ENCODE measurements around the gene GABBR2.

GABBR2 gene

GRCh38 chr9:98609646-98610045 is 99.1 kb downstream of the GABBR2 start:
- H3K9me3 ChIP-seq (ENCODE audit: control insufficient read depth, insufficient read depth, low read length): no peaks in the 10 kb centered on the region
- no peak overlapping the region for H3K4me2 ChIP-seq (ENCODE audit: low read length)
- H3K27me3 ChIP-seq (ENCODE audit: control insufficient read depth, low read length): peaks cover 7% of the 10 kb centered on the region; the same call in 1 of the 2 replicates
- no peak overlapping the region for H3K27ac ChIP-seq (ENCODE audit: low read depth, low read length)
- no peaks in the 10 kb centered on the region for H3K79me2 ChIP-seq (ENCODE audit: control insufficient read depth, low read length)
- no peaks in the 10 kb centered on the region for H4K20me1 ChIP-seq (ENCODE audit: control insufficient read depth, insufficient read depth, low read depth, low read length)
- no peaks in the 10 kb centered on the region for H3K9me2 ChIP-seq (replicated peaks; ENCODE audit: control insufficient read depth, low read length)
- no peaks in the 10 kb centered on the region for H3K36me3 ChIP-seq (ENCODE audit: control insufficient read depth, low read length)
- H3F3A ChIP-seq (ENCODE audit: control insufficient read depth, insufficient read depth): no peaks in the 10 kb centered on the region
- TF ChIP-seq CTCF (IDR thresholded peaks at IDR 0.05; ENCODE audit: low read depth, low read length, poor library complexity, severe bottlenecking): no peak
- TF ChIP-seq EZH2phosphoT487 (IDR thresholded peaks at IDR 0.05; ENCODE audit: borderline replicate concordance, low read length): no peak
- H3K4me3 ChIP-seq (ENCODE audit: low read length): no peak overlapping the region
- no peaks in the 10 kb centered on the region for H3K4me1 ChIP-seq (ENCODE audit: control insufficient read depth, low read length)

GRCh38 chr9:98607787-98608186 is 100.9 kb downstream of the GABBR2 start:
- no peak overlapping the region for H3K27ac ChIP-seq (ENCODE audit: low read depth, low read length)
- H3K4me1 ChIP-seq (ENCODE audit: control insufficient read depth, low read length): no peaks in the 10 kb centered on the region
- H3K27me3 ChIP-seq (ENCODE audit: control insufficient read depth, low read length): peaks cover 4% of the 10 kb centered on the region; the same call in 1 of the 2 replicates
- no peaks in the 10 kb centered on the region for H3F3A ChIP-seq (ENCODE audit: control insufficient read depth, insufficient read depth)
- no peak overlapping the region for H3K4me2 ChIP-seq (ENCODE audit: low read length)
- no peaks in the 10 kb centered on the region for H3K79me2 ChIP-seq (ENCODE audit: control insufficient read depth, low read length)
- no peaks in the 10 kb centered on the region for H4K20me1 ChIP-seq (ENCODE audit: control insufficient read depth, insufficient read depth, low read depth, low read length)
- H3K36me3 ChIP-seq (ENCODE audit: control insufficient read depth, low read length): no peaks in the 10 kb centered on the region
- no peaks in the 10 kb centered on the region for H3K9me3 ChIP-seq (ENCODE audit: control insufficient read depth, insufficient read depth, low read length)
- H3K4me3 ChIP-seq (ENCODE audit: low read length): no peak overlapping the region
- H3K9me2 ChIP-seq (replicated peaks; ENCODE audit: control insufficient read depth, low read length): no peaks in the 10 kb centered on the region
- TF ChIP-seq CTCF (IDR thresholded peaks at IDR 0.05; ENCODE audit: low read depth, low read length, poor library complexity, severe bottlenecking) (no peak), EZH2phosphoT487 (IDR thresholded peaks at IDR 0.05; ENCODE audit: borderline replicate concordance, low read length) (no peak)

GRCh38 chr9:98607152-98607551 is 101.6 kb downstream of the GABBR2 start:
- H3F3A ChIP-seq (ENCODE audit: control insufficient read depth, insufficient read depth): no peaks in the 10 kb centered on the region
- H3K4me2 ChIP-seq (ENCODE audit: low read length): no peak overlapping the region
- H3K79me2 ChIP-seq (ENCODE audit: control insufficient read depth, low read length): no peaks in the 10 kb centered on the region
- no peak overlapping the region for H3K27ac ChIP-seq (ENCODE audit: low read depth, low read length)
- no peaks in the 10 kb centered on the region for H3K36me3 ChIP-seq (ENCODE audit: control insufficient read depth, low read length)
- no peaks in the 10 kb centered on the region for H3K9me3 ChIP-seq (ENCODE audit: control insufficient read depth, insufficient read depth, low read length)
- H3K4me1 ChIP-seq (ENCODE audit: control insufficient read depth, low read length): no peaks in the 10 kb centered on the region
- H3K4me3 ChIP-seq (ENCODE audit: low read length): no peak overlapping the region
- H3K9me2 ChIP-seq (replicated peaks; ENCODE audit: control insufficient read depth, low read length): no peaks in the 10 kb centered on the region
- no peaks in the 10 kb centered on the region for H4K20me1 ChIP-seq (ENCODE audit: control insufficient read depth, insufficient read depth, low read depth, low read length)
- peaks cover under 1% of the 10 kb centered on the region; the same call in 1 of the 2 replicates for H3K27me3 ChIP-seq (ENCODE audit: control insufficient read depth, low read length)
- no peak for TF ChIP-seq EZH2phosphoT487 (IDR thresholded peaks at IDR 0.05; ENCODE audit: borderline replicate concordance, low read length)
- no peak for TF ChIP-seq CTCF (IDR thresholded peaks at IDR 0.05; ENCODE audit: low read depth, low read length, poor library complexity, severe bottlenecking)
